GM12874 (cell line): Measurements from ENCODE around the gene SELP.

Experiments
- CTCF ChIP-seq: IDR thresholded peaks from 2 replicates; pipeline ENCODE4 v1.5.1; 2011; ENCODE audit warnings: low read depth, mild to moderate bottlenecking, control low read depth, low read length, moderate library complexity; ENCODE audit not compliant: insufficient read depth

SELP gene

GRCh38 chr1:169623132-169623926, 6.6 kb downstream of the SELP start:
- no peak for TF ChIP-seq CTCF

- no peak for TF ChIP-seq CTCF
Measured at GRCh38 chr1:169620565-169620964, 9.4 kb downstream of the SELP start.

- no peak for TF ChIP-seq CTCF
Measured at GRCh38 chr1:169618367-169618766, 11.6 kb downstream of the SELP start.

- no peak for TF ChIP-seq CTCF
Measured at GRCh38 chr1:169615803-169616202, 14.1 kb downstream of the SELP start.

- no peak for TF ChIP-seq CTCF
Measured at GRCh38 chr1:169610858-169611257, 19.1 kb downstream of the SELP start.

GRCh38 chr1:169610108-169610507, 19.8 kb downstream of the SELP start:
- no peak for TF ChIP-seq CTCF

GRCh38 chr1:169608226-169608625, 21.7 kb downstream of the SELP start:
- no peak for TF ChIP-seq CTCF
